K562 (cell line): ENCODE results near the gene MBD6. TPM values are rescaled to one million over a fixed set of nuclear protein-coding genes. Genes with fewer than 3 reads are reported as not detected.

Experiments used
- EGR1 ChIP-seq: fragments of 450-650 bp; conservative IDR thresholded peaks from 2 replicates; pipeline ENCODE4 v1.6.1; 2017; ENCODE audit warnings: mild to moderate bottlenecking
- FOXK2 ChIP-seq, 2 experiments: fragments of 450-650 bp; IDR thresholded peaks in 1 of 2; conservative IDR thresholded peaks in 1 of 2; 2 replicates each; pipeline ENCODE4 v1.6.1; 2016; ENCODE audit warnings: low read depth in 2 of 2, mild to moderate bottlenecking in 1 of 2
- MEF2D ChIP-seq: conservative IDR thresholded peaks from 2 replicates; pipeline ENCODE4 v1.6.1; 2016; ENCODE audit warnings: low read depth, missing genetic modification characterization, missing compliant biosample characterization
- MTA1 ChIP-seq: fragments of 450-650 bp; IDR thresholded peaks from 2 replicates; pipeline ENCODE4 v1.6.1; 2017; ENCODE audit warnings: borderline replicate concordance
- MTA3 ChIP-seq: fragments of 450-650 bp; formaldehyde crosslinking; IDR thresholded peaks from 2 replicates; pipeline ENCODE4 v1.6.1; 2017; ENCODE audit warnings: mild to moderate bottlenecking, borderline replicate concordance
- NFATC3 ChIP-seq: fragments of 450-650 bp; IDR thresholded peaks from 2 replicates; pipeline ENCODE4 v1.6.1; 2017; ENCODE audit warnings: mild to moderate bottlenecking
- SLC30A9 ChIP-seq: fragments of 250-450 bp; sonication (Bioruptor Pico); IDR thresholded peaks from 2 replicates; pipeline ENCODE4 v1.8.0; 2022; ENCODE audit warnings: mild to moderate bottlenecking, moderate library complexity
- SNRNP70 ChIP-seq: fragments of 200-400 bp; formaldehyde crosslinking; optimal IDR thresholded peaks from 2 replicates; pipeline ENCODE3; 2017; ENCODE audit warnings: low read depth, low read length
- SOX6 ChIP-seq: fragments of 450-650 bp; IDR thresholded peaks from 2 replicates; pipeline ENCODE4 v1.6.1; 2014; ENCODE audit warnings: mild to moderate bottlenecking
- TEAD1 ChIP-seq, 2 experiments: fragments of 450-650 bp in 1 of 2; sonication (generic) in 1 of 2; formaldehyde crosslinking; IDR thresholded peaks; 2 replicates each; pipeline versions ENCODE4 v1.4.0 to v1.8.0; 2020 to 2022; ENCODE audit warnings: mild to moderate bottlenecking in 2 of 2, missing genetic modification reagents in 1 of 2
- ZSCAN32 ChIP-seq: fragments of 450-650 bp; formaldehyde crosslinking; IDR thresholded peaks from 2 replicates; pipeline ENCODE4 v1.4.0; 2020; ENCODE audit warnings: mild to moderate bottlenecking, moderate library complexity
- polyA plus RNA-seq, 8 experiments: library from polyadenylated mRNA; depleted of rRNA in 4 of 8; stranded (reverse) in 5 of 8; unstranded in 3 of 8; fragments of >200 nt; fragmentation: Nextera tagmentation in 2 of 8; fragmentation: Illumina TruSeq in 1 of 8; extraction: Ambion mirVana in 2 of 8; extraction: Trizol in 1 of 8; gene quantifications; 2 replicates each; pipeline versions ENCODE4 v1.2.1 to v1.2.3, GENCODE V29; 2011 to 2014; ENCODE audit warnings: inconsistent platforms in 1 of 8, missing spikeins in 1 of 8
- total RNA-seq, 7 experiments: library from RNA; depleted of rRNA in 6 of 7; stranded (reverse); fragments of >200 nt in 6 of 7; fragmentation: Illumina TruSeq in 2 of 7; extraction: Trizol in 2 of 7; gene quantifications; 2 replicates each; pipeline versions ENCODE4 v1.2.1 to v1.2.3, GENCODE V29; 2011 to 2021; ENCODE audit warnings: low replicate concordance in 1 of 7
- TF ChIP-seq, protein P1 (sequence below): fragments of 200-600 bp; sonication (generic); IDR thresholded peaks from one replicate; pipeline ENCODE4 v1.6.1; 2012; ENCODE audit warnings: mild to moderate bottlenecking, low read depth, low read length, inconsistent platforms
- TF ChIP-seq, protein P2 (sequence below): sonication (generic); formaldehyde crosslinking; IDR thresholded peaks from 2 replicates; pipeline ENCODE4 v1.8.1; 2023; ENCODE audit warnings: mild to moderate bottlenecking, missing genetic modification reagents

The MBD6 gene
- total and polyA plus RNA-seq, 9 of the 15 experiments (the other 6 are each of a cell fraction or from before 2014, with no cell fraction given), result 2.0 to 54.8 (median 3.8) TPM

DNA sequence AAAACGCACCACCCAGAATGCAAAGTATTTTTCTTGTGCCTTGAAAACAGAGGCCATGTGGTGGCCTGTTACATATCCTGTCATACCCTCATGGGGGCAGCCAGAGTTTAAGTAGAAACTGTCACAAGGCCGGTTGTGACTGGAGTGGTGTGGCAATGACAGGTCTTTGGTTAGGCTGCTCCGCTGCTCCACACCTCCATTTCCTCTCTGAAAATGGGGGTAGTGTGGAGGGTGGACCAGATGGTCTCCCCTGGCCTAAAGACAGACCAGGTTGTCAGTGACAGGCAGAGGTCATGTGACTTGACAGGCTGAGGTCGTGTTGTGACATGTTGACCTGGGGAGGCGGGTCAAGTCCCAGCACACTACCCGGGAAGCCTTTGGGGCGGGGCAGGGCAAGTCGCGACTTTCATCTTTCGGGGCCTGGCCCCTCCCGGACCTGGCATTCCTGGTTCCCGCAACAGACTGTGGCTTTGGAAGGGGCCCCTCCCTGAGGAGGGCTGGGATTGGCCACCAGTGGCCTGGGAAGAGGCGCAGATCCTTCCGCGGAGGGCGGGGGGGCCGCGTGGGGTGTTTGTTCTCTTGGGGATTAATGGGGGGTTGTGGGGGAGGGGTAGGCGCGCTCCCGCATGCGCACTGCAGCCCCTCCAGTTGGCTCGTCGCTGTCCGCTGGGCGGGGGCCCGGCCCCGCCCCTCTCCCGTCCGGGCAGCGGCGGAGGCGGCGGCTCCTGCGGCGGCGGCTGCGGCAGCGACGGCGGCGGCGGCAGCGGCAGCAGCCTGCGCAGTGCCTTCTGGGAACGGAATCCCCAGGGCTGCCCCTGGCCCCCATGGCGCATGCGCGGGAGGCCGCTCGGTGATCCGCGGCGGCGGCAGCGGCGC, at the start of gene MBD6 (continued):
- TF ChIP-seq, protein P1, sequence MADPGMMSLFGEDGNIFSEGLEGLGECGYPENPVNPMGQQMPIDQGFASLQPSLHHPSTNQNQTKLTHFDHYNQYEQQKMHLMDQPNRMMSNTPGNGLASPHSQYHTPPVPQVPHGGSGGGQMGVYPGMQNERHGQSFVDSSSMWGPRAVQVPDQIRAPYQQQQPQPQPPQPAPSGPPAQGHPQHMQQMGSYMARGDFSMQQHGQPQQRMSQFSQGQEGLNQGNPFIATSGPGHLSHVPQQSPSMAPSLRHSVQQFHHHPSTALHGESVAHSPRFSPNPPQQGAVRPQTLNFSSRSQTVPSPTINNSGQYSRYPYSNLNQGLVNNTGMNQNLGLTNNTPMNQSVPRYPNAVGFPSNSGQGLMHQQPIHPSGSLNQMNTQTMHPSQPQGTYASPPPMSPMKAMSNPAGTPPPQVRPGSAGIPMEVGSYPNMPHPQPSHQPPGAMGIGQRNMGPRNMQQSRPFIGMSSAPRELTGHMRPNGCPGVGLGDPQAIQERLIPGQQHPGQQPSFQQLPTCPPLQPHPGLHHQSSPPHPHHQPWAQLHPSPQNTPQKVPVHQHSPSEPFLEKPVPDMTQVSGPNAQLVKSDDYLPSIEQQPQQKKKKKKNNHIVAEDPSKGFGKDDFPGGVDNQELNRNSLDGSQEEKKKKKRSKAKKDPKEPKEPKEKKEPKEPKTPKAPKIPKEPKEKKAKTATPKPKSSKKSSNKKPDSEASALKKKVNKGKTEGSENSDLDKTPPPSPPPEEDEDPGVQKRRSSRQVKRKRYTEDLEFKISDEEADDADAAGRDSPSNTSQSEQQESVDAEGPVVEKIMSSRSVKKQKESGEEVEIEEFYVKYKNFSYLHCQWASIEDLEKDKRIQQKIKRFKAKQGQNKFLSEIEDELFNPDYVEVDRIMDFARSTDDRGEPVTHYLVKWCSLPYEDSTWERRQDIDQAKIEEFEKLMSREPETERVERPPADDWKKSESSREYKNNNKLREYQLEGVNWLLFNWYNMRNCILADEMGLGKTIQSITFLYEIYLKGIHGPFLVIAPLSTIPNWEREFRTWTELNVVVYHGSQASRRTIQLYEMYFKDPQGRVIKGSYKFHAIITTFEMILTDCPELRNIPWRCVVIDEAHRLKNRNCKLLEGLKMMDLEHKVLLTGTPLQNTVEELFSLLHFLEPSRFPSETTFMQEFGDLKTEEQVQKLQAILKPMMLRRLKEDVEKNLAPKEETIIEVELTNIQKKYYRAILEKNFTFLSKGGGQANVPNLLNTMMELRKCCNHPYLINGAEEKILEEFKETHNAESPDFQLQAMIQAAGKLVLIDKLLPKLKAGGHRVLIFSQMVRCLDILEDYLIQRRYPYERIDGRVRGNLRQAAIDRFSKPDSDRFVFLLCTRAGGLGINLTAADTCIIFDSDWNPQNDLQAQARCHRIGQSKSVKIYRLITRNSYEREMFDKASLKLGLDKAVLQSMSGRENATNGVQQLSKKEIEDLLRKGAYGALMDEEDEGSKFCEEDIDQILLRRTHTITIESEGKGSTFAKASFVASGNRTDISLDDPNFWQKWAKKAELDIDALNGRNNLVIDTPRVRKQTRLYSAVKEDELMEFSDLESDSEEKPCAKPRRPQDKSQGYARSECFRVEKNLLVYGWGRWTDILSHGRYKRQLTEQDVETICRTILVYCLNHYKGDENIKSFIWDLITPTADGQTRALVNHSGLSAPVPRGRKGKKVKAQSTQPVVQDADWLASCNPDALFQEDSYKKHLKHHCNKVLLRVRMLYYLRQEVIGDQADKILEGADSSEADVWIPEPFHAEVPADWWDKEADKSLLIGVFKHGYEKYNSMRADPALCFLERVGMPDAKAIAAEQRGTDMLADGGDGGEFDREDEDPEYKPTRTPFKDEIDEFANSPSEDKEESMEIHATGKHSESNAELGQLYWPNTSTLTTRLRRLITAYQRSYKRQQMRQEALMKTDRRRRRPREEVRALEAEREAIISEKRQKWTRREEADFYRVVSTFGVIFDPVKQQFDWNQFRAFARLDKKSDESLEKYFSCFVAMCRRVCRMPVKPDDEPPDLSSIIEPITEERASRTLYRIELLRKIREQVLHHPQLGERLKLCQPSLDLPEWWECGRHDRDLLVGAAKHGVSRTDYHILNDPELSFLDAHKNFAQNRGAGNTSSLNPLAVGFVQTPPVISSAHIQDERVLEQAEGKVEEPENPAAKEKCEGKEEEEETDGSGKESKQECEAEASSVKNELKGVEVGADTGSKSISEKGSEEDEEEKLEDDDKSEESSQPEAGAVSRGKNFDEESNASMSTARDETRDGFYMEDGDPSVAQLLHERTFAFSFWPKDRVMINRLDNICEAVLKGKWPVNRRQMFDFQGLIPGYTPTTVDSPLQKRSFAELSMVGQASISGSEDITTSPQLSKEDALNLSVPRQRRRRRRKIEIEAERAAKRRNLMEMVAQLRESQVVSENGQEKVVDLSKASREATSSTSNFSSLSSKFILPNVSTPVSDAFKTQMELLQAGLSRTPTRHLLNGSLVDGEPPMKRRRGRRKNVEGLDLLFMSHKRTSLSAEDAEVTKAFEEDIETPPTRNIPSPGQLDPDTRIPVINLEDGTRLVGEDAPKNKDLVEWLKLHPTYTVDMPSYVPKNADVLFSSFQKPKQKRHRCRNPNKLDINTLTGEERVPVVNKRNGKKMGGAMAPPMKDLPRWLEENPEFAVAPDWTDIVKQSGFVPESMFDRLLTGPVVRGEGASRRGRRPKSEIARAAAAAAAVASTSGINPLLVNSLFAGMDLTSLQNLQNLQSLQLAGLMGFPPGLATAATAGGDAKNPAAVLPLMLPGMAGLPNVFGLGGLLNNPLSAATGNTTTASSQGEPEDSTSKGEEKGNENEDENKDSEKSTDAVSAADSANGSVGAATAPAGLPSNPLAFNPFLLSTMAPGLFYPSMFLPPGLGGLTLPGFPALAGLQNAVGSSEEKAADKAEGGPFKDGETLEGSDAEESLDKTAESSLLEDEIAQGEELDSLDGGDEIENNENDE, result no peak
- 0 out of 2 replicates have a peak, but pooled peaks have one; percentile 25 for TF ChIP-seq ZSCAN32
- TF ChIP-seq NFATC3, result peak; percentile 78; the same call in 1 of the 2 replicates
- peak; percentile 96 to 97 for TF ChIP-seq FOXK2 (conservative IDR thresholded peaks at IDR 0.05 in 1 of 2, IDR thresholded peaks at IDR 0.05 in 1 of 2; ENCODE audit: low read depth in 2 of 2)
- peak; percentile 91 to 92 for TF ChIP-seq TEAD1 (CRISPR knock-in tag; IDR thresholded peaks at IDR 0.05)
- TF ChIP-seq, protein P2, sequence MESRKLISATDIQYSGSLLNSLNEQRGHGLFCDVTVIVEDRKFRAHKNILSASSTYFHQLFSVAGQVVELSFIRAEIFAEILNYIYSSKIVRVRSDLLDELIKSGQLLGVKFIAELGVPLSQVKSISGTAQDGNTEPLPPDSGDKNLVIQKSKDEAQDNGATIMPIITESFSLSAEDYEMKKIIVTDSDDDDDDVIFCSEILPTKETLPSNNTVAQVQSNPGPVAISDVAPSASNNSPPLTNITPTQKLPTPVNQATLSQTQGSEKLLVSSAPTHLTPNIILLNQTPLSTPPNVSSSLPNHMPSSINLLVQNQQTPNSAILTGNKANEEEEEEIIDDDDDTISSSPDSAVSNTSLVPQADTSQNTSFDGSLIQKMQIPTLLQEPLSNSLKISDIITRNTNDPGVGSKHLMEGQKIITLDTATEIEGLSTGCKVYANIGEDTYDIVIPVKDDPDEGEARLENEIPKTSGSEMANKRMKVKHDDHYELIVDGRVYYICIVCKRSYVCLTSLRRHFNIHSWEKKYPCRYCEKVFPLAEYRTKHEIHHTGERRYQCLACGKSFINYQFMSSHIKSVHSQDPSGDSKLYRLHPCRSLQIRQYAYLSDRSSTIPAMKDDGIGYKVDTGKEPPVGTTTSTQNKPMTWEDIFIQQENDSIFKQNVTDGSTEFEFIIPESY (CRISPR knock-in tag), result no peak
- TF ChIP-seq MTA1, result peak; percentile 60; the same call in 1 of the 2 replicates
- peak; percentile 74; the same call in 1 of the 2 replicates for TF ChIP-seq SOX6
- TF ChIP-seq MEF2D (tag), result peak; percentile 84
- 0 out of 2 replicates have a peak, but pooled peaks have one; percentile 40 for TF ChIP-seq SLC30A9
- peak; percentile 90 for TF ChIP-seq MTA3
- TF ChIP-seq SNRNP70, result no peak
- peak; percentile 27 for TF ChIP-seq EGR1
